Stimulated activated CD4-positive, alpha-beta T cell treated with anti-CD3 and anti-CD28 coated beads, Interleukin-2, amount 100 ng/mL, for 24 hours (primary cell): ENCODE measurements around the gene NFIX.

Source experiments
- DNase-seq, 2 donors: peaks; one replicate each; pipeline ENCODE4 v3.0.0-alpha.2; 2020

Gene NFIX

GRCh38 chr19:13095934-13096927 lies 101.0 kb downstream of the NFIX start:
- peak in 1 of 2 donors; percentile 29 for DNase-seq

GRCh38 chr19:13097033-13097462 lies 101.8 kb downstream of the NFIX start:
- DNase-seq: no peak

- DNase-seq: no peak
Observed at GRCh38 chr19:13097463-13098258, 102.4 kb downstream of the NFIX start.

GRCh38 chr19:13098277-13099072 lies 103.2 kb downstream of the NFIX start:
- DNase-seq: no peak

GRCh38 chr19:13099073-13099999 lies 104.1 kb downstream of the NFIX start:
- peak; percentile 72 to 78 for DNase-seq

GRCh38 chr19:13100031-13100588 lies 104.8 kb downstream of the NFIX start:
- peak; percentile 72 to 73 for DNase-seq

GRCh38 chr19:13100841-13101589 lies 105.7 kb downstream of the NFIX start:
- DNase-seq: no peak

GRCh38 chr19:13101590-13102415 lies 106.5 kb downstream of the NFIX start:
- DNase-seq: no peak

GRCh38 chr19:13102416-13102665 lies 107.1 kb downstream of the NFIX start:
- DNase-seq: no peak

GRCh38 chr19:13102666-13103580 lies 107.6 kb downstream of the NFIX start, which contains the start of gene LYL1:
TSS of gene LYL1 (minus strand) at chr19:13102858. CDS start at chr19:13101171, 1,687 bp downstream.
- DNase-seq: peak in 1 of 2 donors; percentile 64

GRCh38 chr19:13103581-13104359 lies 108.5 kb downstream of the NFIX start:
- no peak for DNase-seq

GRCh38 chr19:13104360-13104847 lies 109.1 kb downstream of the NFIX start:
- peak; percentile 74 to 80 for DNase-seq

GRCh38 chr19:13104848-13105711 lies 109.8 kb downstream of the NFIX start:
- no peak for DNase-seq

- DNase-seq: no peak
Observed at GRCh38 chr19:13109361-13110098, 114.3 kb downstream of the NFIX start.

- DNase-seq: no peak
Observed at GRCh38 chr19:13110099-13110610, 114.9 kb downstream of the NFIX start.

- no peak for DNase-seq
Observed at GRCh38 chr19:13112555-13112954, 117.3 kb downstream of the NFIX start.
